NB4 (cell line): ENCODE data around the gene ALDH1A2.

ENCODE experiments used
- CTCF ChIP-seq: IDR thresholded peaks from one replicate; pipeline ENCODE4 v1.5.1; 2012; ENCODE audit warnings: low read depth, low read length
- POLR2A ChIP-seq: IDR thresholded peaks from 2 replicates; pipeline ENCODE4 v1.6.1; 2011; ENCODE audit warnings: mild to moderate bottlenecking; ENCODE audit not compliant: insufficient read length; ENCODE audit errors: extremely low read depth

- TF ChIP-seq CTCF: no peak
- TF ChIP-seq POLR2A: no peak
These were observed 116.1 kb downstream of the ALDH1A2 start for GRCh38 chr15:57949374-57949943.
